HepG2 (cell line): Measurements from ENCODE around the gene TUBG2. TPM values are rescaled to one million over a fixed set of nuclear protein-coding genes. Genes with fewer than 3 reads are reported as not detected.

ENCODE experiments used
- ARID2 ChIP-seq: sonication (generic); formaldehyde crosslinking; IDR thresholded peaks from 2 replicates; pipeline ENCODE4 v1.8.1; 2022; ENCODE audit warnings: mild to moderate bottlenecking, missing genetic modification reagents, borderline replicate concordance
- ASH2L ChIP-seq: fragments of 300-600, 200-600 bp; sonication (generic); IDR thresholded peaks from 2 replicates; pipeline ENCODE4 v1.7.0; 2017; ENCODE audit warnings: low read depth, mild to moderate bottlenecking, moderate library complexity, mixed read lengths, low read length; ENCODE audit not compliant: insufficient read length
- CBX5 ChIP-seq: sonication (generic); formaldehyde crosslinking; IDR thresholded peaks from 2 replicates; pipeline ENCODE4 v1.4.0; 2020; ENCODE audit warnings: missing genetic modification reagents, borderline replicate concordance
- FLYWCH1 ChIP-seq: sonication (generic); formaldehyde crosslinking; IDR thresholded peaks from 2 replicates; pipeline ENCODE4 v1.8.1; 2023; ENCODE audit warnings: mild to moderate bottlenecking, missing genetic modification reagents
- GFI1 ChIP-seq: sonication (generic); formaldehyde crosslinking; IDR thresholded peaks from 2 replicates; pipeline ENCODE4 v1.5.0; 2020; ENCODE audit warnings: missing genetic modification reagents, mild to moderate bottlenecking, borderline replicate concordance
- HMGA1 ChIP-seq: sonication (generic); formaldehyde crosslinking; conservative IDR thresholded peaks from 2 replicates; pipeline ENCODE4 v1.4.0; 2020; ENCODE audit warnings: missing genetic modification reagents
- KAT7 ChIP-seq: IDR thresholded peaks from 2 replicates; pipeline ENCODE4 v1.6.1; 2018; ENCODE audit warnings: borderline replicate concordance, missing compliant biosample characterization
- MAX ChIP-seq: IDR thresholded peaks from 2 replicates; pipeline ENCODE4 v1.6.1; 2012; ENCODE audit warnings: inconsistent platforms
- MXI1 ChIP-seq: IDR thresholded peaks from 3 replicates; pipeline ENCODE4 v1.6.1; 2012; ENCODE audit warnings: low read depth, low read length, inconsistent platforms, borderline replicate concordance
- PAWR ChIP-seq: sonication (generic); formaldehyde crosslinking; IDR thresholded peaks from 2 replicates; pipeline ENCODE4 v1.4.0; 2020; ENCODE audit warnings: missing genetic modification reagents, mild to moderate bottlenecking, borderline replicate concordance
- SMC3 ChIP-seq: IDR thresholded peaks from 2 replicates; pipeline ENCODE4 v1.6.1; 2011; ENCODE audit warnings: low read length, improper control_type of control experiment
- TFDP1 ChIP-seq: IDR thresholded peaks from 2 replicates; pipeline ENCODE4 v1.6.1; 2016; ENCODE audit warnings: missing compliant biosample characterization, missing genetic modification reagents, borderline replicate concordance
- WIZ ChIP-seq: sonication (generic); formaldehyde crosslinking; IDR thresholded peaks from 2 replicates; pipeline ENCODE4 v1.5.1; 2020; ENCODE audit warnings: mild to moderate bottlenecking, missing genetic modification reagents
- ZBTB46 ChIP-seq: sonication (generic); formaldehyde crosslinking; IDR thresholded peaks from 2 replicates; pipeline ENCODE4 v1.4.0; 2020; ENCODE audit warnings: mild to moderate bottlenecking, missing genetic modification reagents, borderline replicate concordance
- ZNF138 ChIP-seq: sonication (generic); formaldehyde crosslinking; IDR thresholded peaks from 2 replicates; pipeline ENCODE4 v1.5.0; 2020; ENCODE audit warnings: mild to moderate bottlenecking, low read depth, missing genetic modification reagents
- ZNF280B ChIP-seq: sonication (generic); formaldehyde crosslinking; IDR thresholded peaks from 2 replicates; pipeline ENCODE4 v1.5.0; 2020; ENCODE audit warnings: missing genetic modification reagents, mild to moderate bottlenecking, borderline replicate concordance
- ZNF34 ChIP-seq: sonication (generic); formaldehyde crosslinking; IDR thresholded peaks from 2 replicates; pipeline ENCODE4 v1.4.0; 2020; ENCODE audit warnings: mild to moderate bottlenecking, missing genetic modification reagents, borderline replicate concordance
- ZNF432 ChIP-seq: sonication (generic); formaldehyde crosslinking; IDR thresholded peaks from 2 replicates; pipeline ENCODE4 v1.5.0; 2020; ENCODE audit warnings: missing genetic modification reagents, mild to moderate bottlenecking, borderline replicate concordance
- ZNF569 ChIP-seq: sonication (generic); formaldehyde crosslinking; IDR thresholded peaks from 2 replicates; pipeline ENCODE4 v1.5.0; 2020; ENCODE audit warnings: mild to moderate bottlenecking, missing genetic modification reagents, moderate library complexity, borderline replicate concordance
- ZNF784 ChIP-seq: sonication (generic); formaldehyde crosslinking; IDR thresholded peaks from 2 replicates; pipeline ENCODE4 v1.5.1; 2020; ENCODE audit warnings: missing genetic modification reagents, mild to moderate bottlenecking, borderline replicate concordance
- ZSCAN5A ChIP-seq: sonication (generic); formaldehyde crosslinking; IDR thresholded peaks from 2 replicates; pipeline ENCODE4 v1.8.0; 2022; ENCODE audit warnings: mild to moderate bottlenecking, missing genetic modification reagents, borderline replicate concordance
- ZZZ3 ChIP-seq: sonication (generic); formaldehyde crosslinking; IDR thresholded peaks from 2 replicates; pipeline ENCODE4 v1.4.0; 2020; ENCODE audit warnings: missing genetic modification reagents, mild to moderate bottlenecking, borderline replicate concordance
- polyA plus RNA-seq, 8 experiments: library from polyadenylated mRNA; depleted of rRNA in 3 of 8; stranded (reverse) in 7 of 8; unstranded in 1 of 8; fragments of >200 nt; fragmentation: Illumina TruSeq in 4 of 8; extraction: Trizol in 4 of 8; gene quantifications; 2 replicates each; pipeline versions ENCODE4 v1.2.1 to v1.2.3, GENCODE V29; 2011 to 2016; ENCODE audit warnings: low read depth in 4 of 8, missing spikeins in 1 of 8, mixed read lengths in 1 of 8; ENCODE audit not compliant: insufficient read depth in 1 of 8
- total RNA-seq, 5 experiments: library from RNA; depleted of rRNA; stranded (reverse); fragments of >200 nt; fragmentation: Illumina TruSeq; extraction: Trizol; gene quantifications; 2 replicates each; pipeline ENCODE4 v1.2.3, GENCODE V29; 2016; ENCODE audit warnings: low read depth in 1 of 5

The TUBG2 gene
- total and polyA plus RNA-seq, 2 of the 13 experiments (the other 11 are each of a cell fraction or from before 2014, with no cell fraction given), result 16.0 to 42.3 TPM

GRCh38 chr17:42675965-42676423, 16.9 kb downstream of the TUBG2 start (continued):
- peak; percentile 56; the same call in 1 of the 2 replicates for TF ChIP-seq WIZ (CRISPR knock-in tag)
- TF ChIP-seq KAT7 (CRISPR knock-in tag), result peak; percentile 67
- 0 out of 2 replicates have a peak, but pooled peaks have one; percentile 5 for TF ChIP-seq MAX
- no peak for TF ChIP-seq ZNF784
- TF ChIP-seq ZSCAN5A (CRISPR knock-in tag), result 0 out of 2 replicates have a peak, but pooled peaks have one; percentile 18
- TF ChIP-seq FLYWCH1 (CRISPR knock-in tag), result no peak
- TF ChIP-seq ARID2 (CRISPR knock-in tag), result peak; percentile 86; the same call in 1 of the 2 replicates
- TF ChIP-seq SMC3, result no peak
- 0 out of 2 replicates have a peak, but pooled peaks have one; percentile 16 for TF ChIP-seq TFDP1 (CRISPR knock-in tag)
- 0 out of 2 replicates have a peak, but pooled peaks have one; percentile 17 for TF ChIP-seq ZNF432
- peak; percentile 9; the same call in 1 of the 2 replicates for TF ChIP-seq ZNF34 (CRISPR knock-in tag)
- TF ChIP-seq ZNF138 (CRISPR knock-in tag), result no peak; the same call in 1 of the 2 replicates
- 0 out of 2 replicates have a peak, but pooled peaks have one; percentile 65 for TF ChIP-seq CBX5 (CRISPR knock-in tag)
- no peak for TF ChIP-seq HMGA1 (CRISPR knock-in tag)
- TF ChIP-seq ZBTB46, result 0 out of 2 replicates have a peak, but pooled peaks have one; percentile 75
- peak; percentile 19 for TF ChIP-seq ASH2L
- TF ChIP-seq ZZZ3 (CRISPR knock-in tag), result 0 out of 2 replicates have a peak, but pooled peaks have one; percentile 54
- peak; percentile 16; the same call in 1 of the 2 replicates for TF ChIP-seq ZNF569 (CRISPR knock-in tag)
- peak; percentile 10; the same call in 1 of the 2 replicates for TF ChIP-seq GFI1 (CRISPR knock-in tag)
- TF ChIP-seq ZNF280B, result peak; percentile 40; the same call in 1 of the 2 replicates
- 0 out of 2 replicates have a peak, but pooled peaks have one; percentile 60 for TF ChIP-seq PAWR (CRISPR knock-in tag)
- TF ChIP-seq MXI1, result peak; percentile 23; the same call in 1 of the 3 replicates
